ENCODE results near the gene UPP1. TPM values are rescaled to one million over a fixed set of nuclear protein-coding genes. Genes with fewer than 3 reads are reported as not detected.

The UPP1 gene
- total RNA-seq (13.6 and 26.5 TPM in 2 replicates), polyA plus RNA-seq (28.3 and 35.5 TPM in 2 replicates)

DNA sequence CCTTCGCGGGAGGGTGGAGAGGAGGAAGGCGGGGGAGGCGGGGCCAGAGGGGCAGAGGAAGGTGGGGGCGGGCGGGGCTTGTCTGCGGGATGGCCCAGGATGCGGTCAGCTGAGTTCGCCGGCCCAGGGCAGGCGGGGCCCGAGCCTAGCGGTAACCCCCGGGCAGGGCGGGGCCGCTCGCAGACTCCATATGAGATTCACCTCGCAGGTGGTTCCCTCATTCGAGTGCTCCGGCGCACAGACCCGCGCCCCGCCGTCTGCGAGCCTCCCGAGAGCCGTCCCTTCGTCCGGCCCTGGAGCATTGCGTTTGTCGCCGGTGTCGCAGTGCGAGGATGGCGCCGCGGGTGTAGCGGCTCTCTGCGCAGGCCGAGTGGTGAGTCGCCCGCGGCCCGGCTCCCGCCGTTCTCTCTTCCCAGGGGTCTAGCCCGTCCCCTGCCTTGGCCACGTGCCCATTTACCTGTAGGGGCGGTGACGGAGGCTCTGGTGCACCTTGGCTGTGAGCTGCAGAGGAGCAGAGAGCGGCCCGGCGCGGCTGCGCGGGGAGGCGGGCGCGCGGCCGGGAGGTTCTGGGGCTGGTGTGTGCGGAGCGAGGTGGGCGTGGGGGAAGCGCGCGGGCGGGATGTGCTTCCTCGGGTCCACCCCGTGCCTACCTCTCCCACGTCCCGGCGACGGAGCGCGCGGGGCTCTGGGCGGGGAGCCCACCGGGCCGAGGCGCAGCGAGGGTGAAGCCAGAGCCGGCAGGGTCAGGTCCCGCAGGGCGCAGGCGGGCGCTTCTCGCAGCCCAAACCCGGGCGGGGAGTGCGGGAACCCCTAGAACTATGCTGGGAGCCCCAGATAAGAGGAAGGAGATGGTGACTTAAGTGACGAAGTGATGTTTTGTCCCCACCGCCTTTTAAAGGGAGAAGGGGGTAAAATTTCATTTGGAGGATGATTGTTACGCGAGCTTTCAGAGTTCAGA, at the start of gene UPP1:
Gene UPP1 (plus strand): TSS at position 220 of the 958 bp plus-strand sequence. CDS start 5,519 bp downstream, outside the sequence.
- Histone ChIP-seq H3K4me3 (peak within 1 kb of the TSS; percentile 71), H3K27ac (peak within 1 kb of the TSS; percentile 63), H3K36me3 (no peaks in the 10 kb centered on the region), H3K4me1 (ENCODE audit: low read depth) (no peaks in the 10 kb centered on the region), H3K9me3 (ENCODE audit: low read depth) (no peaks in the 10 kb centered on the region), H3K27me3 (peaks cover 3% of the 10 kb centered on the region)
- DNase-seq (ENCODE audit: low read depth in 1 of 2, low spot score in 1 of 2): peak in 1 of 2 donors; percentile 81
- TF ChIP-seq, protein P1, sequence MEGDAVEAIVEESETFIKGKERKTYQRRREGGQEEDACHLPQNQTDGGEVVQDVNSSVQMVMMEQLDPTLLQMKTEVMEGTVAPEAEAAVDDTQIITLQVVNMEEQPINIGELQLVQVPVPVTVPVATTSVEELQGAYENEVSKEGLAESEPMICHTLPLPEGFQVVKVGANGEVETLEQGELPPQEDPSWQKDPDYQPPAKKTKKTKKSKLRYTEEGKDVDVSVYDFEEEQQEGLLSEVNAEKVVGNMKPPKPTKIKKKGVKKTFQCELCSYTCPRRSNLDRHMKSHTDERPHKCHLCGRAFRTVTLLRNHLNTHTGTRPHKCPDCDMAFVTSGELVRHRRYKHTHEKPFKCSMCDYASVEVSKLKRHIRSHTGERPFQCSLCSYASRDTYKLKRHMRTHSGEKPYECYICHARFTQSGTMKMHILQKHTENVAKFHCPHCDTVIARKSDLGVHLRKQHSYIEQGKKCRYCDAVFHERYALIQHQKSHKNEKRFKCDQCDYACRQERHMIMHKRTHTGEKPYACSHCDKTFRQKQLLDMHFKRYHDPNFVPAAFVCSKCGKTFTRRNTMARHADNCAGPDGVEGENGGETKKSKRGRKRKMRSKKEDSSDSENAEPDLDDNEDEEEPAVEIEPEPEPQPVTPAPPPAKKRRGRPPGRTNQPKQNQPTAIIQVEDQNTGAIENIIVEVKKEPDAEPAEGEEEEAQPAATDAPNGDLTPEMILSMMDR (IDR thresholded peaks at IDR 0.05; ENCODE audit: low read depth, low read length): no peak

DNA sequence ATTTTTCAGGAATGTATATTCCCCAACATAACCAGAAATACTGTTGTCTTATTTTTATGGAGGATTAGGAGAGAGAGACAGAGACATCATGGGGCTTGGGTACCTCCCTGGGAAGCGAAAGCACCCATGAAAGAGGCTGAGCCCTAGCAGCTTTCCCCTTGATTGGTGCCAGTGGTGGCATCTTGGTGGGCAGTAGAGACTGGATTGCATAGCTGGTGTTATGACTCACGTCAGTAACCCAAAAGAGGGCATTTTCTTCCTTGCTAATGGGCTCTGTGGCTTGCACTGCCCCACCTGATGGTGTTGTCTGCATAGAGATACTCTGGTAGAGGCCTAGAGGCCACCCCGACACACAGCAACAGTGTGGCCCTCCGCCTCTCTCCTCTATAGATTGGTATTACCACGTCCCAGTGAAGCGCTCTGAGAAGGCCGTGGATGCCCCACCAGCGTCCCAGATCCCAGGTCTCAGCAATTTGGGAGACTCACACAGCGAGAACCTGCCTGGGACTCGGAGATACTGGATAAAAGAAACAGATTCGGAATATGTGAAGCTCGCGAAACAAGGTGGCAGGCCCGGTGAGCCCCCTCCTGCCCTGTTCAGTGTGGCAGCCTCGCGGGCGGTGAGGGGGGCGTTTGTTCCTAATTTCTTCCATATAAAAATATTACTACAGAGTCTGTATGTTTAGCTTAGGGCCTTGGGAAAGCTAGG, 48.0 kb upstream of the UPP1 start:
- Histone ChIP-seq H3K27me3 (peaks cover 19% of the 10 kb centered on the region), H3K36me3 (no peaks in the 10 kb centered on the region), H3K9me3 (ENCODE audit: low read depth) (no peaks in the 10 kb centered on the region), H3K4me3 (no peak overlapping the region), H3K27ac (no peak overlapping the region), H3K4me1 (ENCODE audit: low read depth) (no peaks in the 10 kb centered on the region)
- DNase-seq (ENCODE audit: low read depth in 1 of 2, low spot score in 1 of 2): no peak
- TF ChIP-seq, protein P1 (IDR thresholded peaks at IDR 0.05; ENCODE audit: low read depth, low read length): no peak

DNA sequence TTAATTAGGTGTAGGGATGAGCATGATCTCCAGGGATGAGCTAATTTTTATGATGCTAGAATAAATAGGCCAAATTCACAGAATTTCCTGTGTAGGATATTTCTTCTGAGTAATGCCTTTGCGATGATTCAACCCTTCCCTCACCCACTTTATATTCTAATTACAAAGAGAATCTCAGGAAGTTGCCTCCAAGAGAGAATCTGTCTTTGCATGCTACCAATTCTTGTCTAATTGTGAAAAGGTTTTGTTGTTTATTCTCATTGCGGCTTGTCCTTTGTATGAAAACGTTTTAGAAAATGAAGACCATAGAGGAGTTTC, 47.5 kb upstream of the UPP1 start:
- H3K27ac ChIP-seq: no peak overlapping the region
- no peaks in the 10 kb centered on the region for H3K9me3 ChIP-seq (ENCODE audit: low read depth)
- TF ChIP-seq, protein P1 (IDR thresholded peaks at IDR 0.05; ENCODE audit: low read depth, low read length): no peak
- no peaks in the 10 kb centered on the region for H3K4me1 ChIP-seq (ENCODE audit: low read depth)
- peaks cover 14% of the 10 kb centered on the region for H3K27me3 ChIP-seq
- no peak overlapping the region for H3K4me3 ChIP-seq
- no peaks in the 10 kb centered on the region for H3K36me3 ChIP-seq
- DNase-seq (ENCODE audit: low read depth in 1 of 2, low spot score in 1 of 2): peak in 1 of 2 donors; percentile 45

DNA sequence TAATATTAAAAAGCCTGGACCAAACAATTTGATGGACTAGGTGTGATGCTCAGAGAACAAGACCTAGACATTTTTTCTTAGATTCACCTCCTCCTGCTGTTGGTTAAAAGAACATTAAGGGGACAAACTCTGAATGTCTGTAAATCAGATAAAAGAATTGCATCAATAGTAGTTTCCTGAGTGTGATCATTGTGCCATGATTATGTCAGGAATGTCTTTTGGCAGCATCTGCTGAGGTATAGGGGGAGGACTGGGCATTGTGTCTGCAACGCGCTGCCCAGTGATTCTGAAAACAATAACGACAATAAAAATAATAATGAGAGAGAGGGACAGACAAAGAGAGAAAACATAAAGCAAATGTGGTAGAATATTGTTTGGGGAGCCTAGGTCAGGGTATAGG, 46.8 kb upstream of the UPP1 start:
- Histone ChIP-seq H3K27me3 (peaks cover 8% of the 10 kb centered on the region), H3K4me1 (ENCODE audit: low read depth) (no peaks in the 10 kb centered on the region), H3K9me3 (ENCODE audit: low read depth) (no peaks in the 10 kb centered on the region), H3K27ac (no peak overlapping the region), H3K4me3 (no peak overlapping the region), H3K36me3 (no peaks in the 10 kb centered on the region)
- TF ChIP-seq, protein P1 (IDR thresholded peaks at IDR 0.05; ENCODE audit: low read depth, low read length): no peak
- peak in 1 of 2 donors; percentile 68 for DNase-seq (ENCODE audit: low read depth in 1 of 2, low spot score in 1 of 2)

DNA sequence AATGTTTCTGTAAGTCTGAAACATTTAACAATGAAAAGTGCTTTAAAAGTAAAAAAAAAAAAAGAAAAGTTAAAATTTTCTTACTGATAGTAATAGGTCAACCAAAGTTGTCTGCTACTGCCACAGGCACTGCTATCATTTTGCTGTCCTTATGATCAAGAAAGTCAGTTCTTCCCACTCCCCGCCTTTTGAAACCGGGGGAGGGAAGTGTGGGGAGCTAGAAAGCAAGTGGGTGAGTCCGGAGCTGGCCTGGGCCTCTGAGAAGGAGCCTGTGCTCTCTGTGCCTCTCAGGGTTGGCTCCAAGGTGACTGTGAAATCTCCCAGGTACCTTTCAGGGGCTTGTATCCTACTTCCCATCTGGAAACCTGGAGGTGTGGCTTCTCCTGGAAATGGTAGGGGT, 46.4 kb upstream of the UPP1 start:
- H3K4me1 ChIP-seq (ENCODE audit: low read depth): no peaks in the 10 kb centered on the region
- H3K36me3 ChIP-seq: no peaks in the 10 kb centered on the region
- DNase-seq (ENCODE audit: low read depth in 1 of 2, low spot score in 1 of 2): no peak
- no peak overlapping the region for H3K4me3 ChIP-seq
- H3K27me3 ChIP-seq: peaks cover 4% of the 10 kb centered on the region
- no peaks in the 10 kb centered on the region for H3K9me3 ChIP-seq (ENCODE audit: low read depth)
- H3K27ac ChIP-seq: no peak overlapping the region
- TF ChIP-seq, protein P1 (IDR thresholded peaks at IDR 0.05; ENCODE audit: low read depth, low read length): no peak

Data from cardiac muscle cell (in vitro differentiated cells and primary cell).